ENCODE results near the gene PRKCA.
"Not testable (repeated sequence)": the region's sequence is repeated elsewhere in the genome, so short reads cannot be mapped to it uniquely, and the experiment has no call there.

Gene PRKCA

GRCh38 chr17:66326476-66327047 lies 24.1 kb downstream of the PRKCA start:
- no peak for DNase-seq (ENCODE audit: low read depth in 2 of 2)

DNA sequence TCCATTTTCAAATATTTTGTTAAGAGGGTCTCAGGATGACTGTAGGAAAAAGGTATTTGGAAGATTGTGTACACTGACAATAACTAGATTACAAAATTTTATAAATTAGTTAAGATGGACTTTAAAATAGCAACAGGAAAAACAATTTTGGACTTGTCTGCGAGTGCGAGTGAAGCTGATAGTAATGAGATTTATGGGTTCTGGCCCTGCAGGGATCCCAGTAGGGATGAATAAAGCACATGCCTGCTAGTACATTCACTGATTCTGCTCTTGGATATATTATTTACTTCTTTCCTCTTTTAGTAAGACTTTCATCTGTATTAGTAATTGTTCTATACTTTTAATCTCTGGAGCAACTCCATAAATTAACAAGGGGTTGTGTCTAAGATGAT lies 28.2 kb downstream of the PRKCA start:
- DNase-seq (ENCODE audit: low read depth in 2 of 2): no peak

DNA sequence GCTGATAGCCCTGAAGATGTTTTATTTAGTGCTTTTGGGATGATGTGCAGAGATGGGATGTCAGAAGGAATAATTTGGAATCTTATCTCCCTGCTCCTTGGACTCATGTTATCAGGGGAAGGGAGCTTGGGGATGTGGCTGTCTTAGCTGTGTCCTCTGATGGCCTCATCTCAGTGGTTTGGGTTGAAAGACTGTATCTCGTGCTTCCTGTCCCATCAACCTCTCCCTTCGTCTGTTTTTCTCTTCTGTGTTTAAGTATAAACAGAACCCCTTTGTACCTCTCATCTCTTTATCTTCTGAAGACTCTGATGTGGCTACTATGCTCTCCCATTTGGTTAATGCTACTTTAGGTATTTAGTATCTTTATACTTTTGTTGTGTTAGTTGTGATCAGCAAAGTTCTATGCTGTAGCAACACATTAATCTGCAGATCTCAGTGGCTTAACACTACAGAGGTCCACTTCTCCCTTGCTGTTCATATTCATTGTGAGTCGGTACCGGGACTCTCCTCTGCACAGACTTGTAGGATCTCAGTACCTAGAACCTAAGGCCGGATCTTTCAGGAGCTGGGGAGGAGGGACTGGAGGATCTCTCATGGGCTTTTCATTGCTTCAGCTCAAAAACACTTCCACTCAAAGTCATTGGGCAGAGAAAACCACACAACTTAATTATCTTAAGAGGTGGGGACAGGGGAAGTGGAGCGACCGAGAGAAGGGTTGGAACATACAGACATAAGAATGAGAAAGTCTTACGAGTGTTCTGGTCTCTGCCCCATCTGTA lies 28.8 kb downstream of the PRKCA start:
- no peak for DNase-seq (ENCODE audit: low read depth in 2 of 2)

DNA sequence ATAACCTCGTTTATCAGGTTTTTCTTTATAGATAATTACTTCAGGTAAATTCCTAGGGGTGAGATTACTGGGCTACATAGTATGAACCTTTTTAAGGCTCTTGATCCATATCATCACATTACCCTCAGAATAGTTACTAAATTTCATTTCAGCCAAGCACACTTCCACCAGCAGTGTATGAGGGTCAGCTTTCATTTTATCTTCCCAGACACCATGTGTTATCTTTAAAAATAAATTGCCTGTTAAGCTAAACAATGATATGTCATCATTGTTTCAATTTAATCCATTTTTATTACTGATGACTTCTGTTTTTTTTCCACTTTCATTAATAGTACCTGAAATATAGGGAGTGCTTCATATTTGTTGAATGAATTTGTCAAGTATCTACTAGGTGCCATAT lies 33.4 kb downstream of the PRKCA start:
- DNase-seq (ENCODE audit: low read depth in 2 of 2): no peak

GRCh38 chr17:66337268-66337667 lies 34.9 kb downstream of the PRKCA start:
- no peak for DNase-seq (ENCODE audit: low read depth in 2 of 2)

- no peak for DNase-seq (ENCODE audit: low read depth in 2 of 2)
Observed at GRCh38 chr17:66337866-66338485, 35.6 kb downstream of the PRKCA start.

DNA sequence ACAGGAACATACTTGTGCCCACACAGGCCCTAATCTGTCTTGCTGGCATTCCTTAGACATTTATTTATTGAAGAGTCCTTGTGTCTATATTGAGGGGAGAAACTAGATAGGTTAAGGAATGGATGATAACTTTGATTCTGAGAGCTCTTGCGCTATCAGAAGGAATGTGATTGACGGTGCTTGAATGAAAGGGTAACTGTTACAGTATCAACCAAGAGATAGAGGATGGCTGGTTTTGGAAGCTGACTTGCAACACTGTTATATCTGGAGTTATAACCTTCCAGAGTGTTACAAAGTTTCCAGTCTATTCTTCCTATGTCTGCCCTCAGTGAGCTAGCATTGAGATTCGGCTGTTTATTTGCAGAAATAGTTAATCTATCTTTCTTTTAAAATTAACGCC lies 36.5 kb downstream of the PRKCA start:
- no peak for DNase-seq (ENCODE audit: low read depth in 2 of 2)

- DNase-seq (ENCODE audit: low read depth in 2 of 2): no peak
Observed at GRCh38 chr17:66339561-66339960, 37.1 kb downstream of the PRKCA start.

GRCh38 chr17:66340720-66341119 lies 38.3 kb downstream of the PRKCA start:
- DNase-seq (ENCODE audit: low read depth in 2 of 2): no peak

GRCh38 chr17:66341462-66341861 lies 39.0 kb downstream of the PRKCA start:
- DNase-seq (ENCODE audit: low read depth in 2 of 2): no peak

DNA sequence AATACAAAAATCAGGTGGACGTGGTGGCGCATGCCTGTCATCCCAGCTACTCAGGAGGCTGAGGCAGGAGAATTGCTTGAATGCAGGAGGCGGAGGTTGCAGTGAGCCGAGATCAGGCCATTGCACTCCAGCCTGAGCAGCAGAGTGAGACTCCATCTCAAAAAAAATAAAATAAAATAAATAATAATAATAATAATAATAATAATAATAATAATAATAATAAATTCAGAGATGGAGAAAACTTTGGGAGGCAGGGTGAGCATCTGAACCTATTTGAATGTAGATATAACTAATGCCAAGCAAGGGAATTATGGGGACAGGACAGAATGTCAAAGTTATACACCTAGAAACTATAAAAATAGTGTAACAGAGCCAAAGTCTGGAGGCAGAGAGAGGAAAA lies 39.9 kb downstream of the PRKCA start:
- DNase-seq (ENCODE audit: low read depth in 2 of 2): not testable (repeated sequence)

GRCh38 chr17:66343531-66344078 lies 41.2 kb downstream of the PRKCA start:
- no peak for DNase-seq (ENCODE audit: low read depth in 2 of 2)

DNA sequence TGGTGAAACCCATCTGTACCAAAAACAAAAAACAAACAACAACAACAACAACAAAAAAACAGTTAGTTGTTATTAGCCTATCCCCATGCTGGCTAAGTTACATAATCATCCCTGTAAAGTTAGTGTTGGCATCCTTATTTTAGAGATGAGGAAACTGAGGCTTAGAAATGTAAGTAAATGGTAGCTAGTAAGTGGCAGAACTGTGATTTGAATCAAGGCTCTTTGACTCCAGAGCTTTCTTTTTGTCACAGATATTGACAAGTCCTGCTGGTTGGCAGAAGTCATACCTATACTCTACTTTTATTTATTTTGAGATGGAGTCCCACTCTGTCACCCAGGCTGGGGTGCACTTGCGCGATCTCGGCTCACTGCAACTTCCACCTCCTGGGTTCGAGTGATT lies 42.1 kb downstream of the PRKCA start:
- no peak for DNase-seq (ENCODE audit: low read depth in 2 of 2)

GRCh38 chr17:66345264-66345663 lies 42.9 kb downstream of the PRKCA start:
- no peak for DNase-seq (ENCODE audit: low read depth in 2 of 2)

- not testable (repeated sequence) for DNase-seq (ENCODE audit: low read depth in 2 of 2)
Observed at GRCh38 chr17:66345949-66346638, 43.7 kb downstream of the PRKCA start.

- DNase-seq (ENCODE audit: low read depth in 2 of 2): no peak
Observed at GRCh38 chr17:66347661-66348514, 45.5 kb downstream of the PRKCA start.

- no peak for DNase-seq (ENCODE audit: low read depth in 2 of 2)
Observed at GRCh38 chr17:66348584-66349165, 46.3 kb downstream of the PRKCA start.

GRCh38 chr17:66349521-66350254 lies 47.3 kb downstream of the PRKCA start:
- DNase-seq (ENCODE audit: low read depth in 2 of 2): no peak

DNA sequence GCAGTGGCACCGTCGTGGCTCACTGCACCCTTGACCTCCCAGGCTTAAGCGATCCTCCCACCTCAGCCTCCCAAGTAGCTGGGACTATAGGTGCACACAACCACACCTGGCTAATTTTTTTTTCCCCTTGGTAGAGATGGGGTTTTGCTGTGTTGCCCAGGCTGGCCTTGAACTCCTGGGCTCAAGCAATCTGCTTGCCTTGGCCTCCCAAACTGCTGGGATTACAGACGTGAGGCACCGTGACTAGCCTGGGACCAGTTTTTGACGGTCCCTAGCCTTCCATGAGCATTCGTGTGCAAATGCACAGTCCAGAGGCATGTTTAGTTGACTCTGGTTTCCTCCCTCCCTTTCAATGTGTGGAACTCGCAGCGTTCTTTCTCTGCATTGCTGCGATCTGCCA lies 48.2 kb downstream of the PRKCA start:
- not testable (repeated sequence) for DNase-seq (ENCODE audit: low read depth in 2 of 2)

GRCh38 chr17:66351033-66351432 lies 48.6 kb downstream of the PRKCA start:
- DNase-seq (ENCODE audit: low read depth in 2 of 2): no peak

All from activated CD8-positive, alpha-beta memory T cell treated with anti-CD3 and anti-CD28 coated beads for 4 hours (primary cell).